Epithelial cell of esophagus (primary cell): ENCODE measurements around the gene RAP1GAP2.

Experiments
- DNase-seq: peaks from one replicate; pipeline ENCODE4 v3.0.0; 2010; ENCODE audit warnings: low read depth
- H3K4me3 ChIP-seq: 2 replicates; pipeline ENCODE4 v1.5.1; 2011; ENCODE audit warnings: mild to moderate bottlenecking, low read length, control low read depth
- TF ChIP-seq, protein P1 (sequence below): IDR thresholded peaks from 2 replicates; pipeline ENCODE4 v1.5.1; 2011; ENCODE audit warnings: low read depth, mild to moderate bottlenecking, low read length, control low read depth, inconsistent platforms; ENCODE audit not compliant: insufficient read depth; ENCODE audit errors: missing control alignments

Gene RAP1GAP2

GRCh38 chr17:2758870-2759269 is 37.4 kb upstream of the RAP1GAP2 start:
- TF ChIP-seq, protein P1, sequence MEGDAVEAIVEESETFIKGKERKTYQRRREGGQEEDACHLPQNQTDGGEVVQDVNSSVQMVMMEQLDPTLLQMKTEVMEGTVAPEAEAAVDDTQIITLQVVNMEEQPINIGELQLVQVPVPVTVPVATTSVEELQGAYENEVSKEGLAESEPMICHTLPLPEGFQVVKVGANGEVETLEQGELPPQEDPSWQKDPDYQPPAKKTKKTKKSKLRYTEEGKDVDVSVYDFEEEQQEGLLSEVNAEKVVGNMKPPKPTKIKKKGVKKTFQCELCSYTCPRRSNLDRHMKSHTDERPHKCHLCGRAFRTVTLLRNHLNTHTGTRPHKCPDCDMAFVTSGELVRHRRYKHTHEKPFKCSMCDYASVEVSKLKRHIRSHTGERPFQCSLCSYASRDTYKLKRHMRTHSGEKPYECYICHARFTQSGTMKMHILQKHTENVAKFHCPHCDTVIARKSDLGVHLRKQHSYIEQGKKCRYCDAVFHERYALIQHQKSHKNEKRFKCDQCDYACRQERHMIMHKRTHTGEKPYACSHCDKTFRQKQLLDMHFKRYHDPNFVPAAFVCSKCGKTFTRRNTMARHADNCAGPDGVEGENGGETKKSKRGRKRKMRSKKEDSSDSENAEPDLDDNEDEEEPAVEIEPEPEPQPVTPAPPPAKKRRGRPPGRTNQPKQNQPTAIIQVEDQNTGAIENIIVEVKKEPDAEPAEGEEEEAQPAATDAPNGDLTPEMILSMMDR, result no peak
- DNase-seq, result no peak
- no peak overlapping the region for H3K4me3 ChIP-seq

DNA sequence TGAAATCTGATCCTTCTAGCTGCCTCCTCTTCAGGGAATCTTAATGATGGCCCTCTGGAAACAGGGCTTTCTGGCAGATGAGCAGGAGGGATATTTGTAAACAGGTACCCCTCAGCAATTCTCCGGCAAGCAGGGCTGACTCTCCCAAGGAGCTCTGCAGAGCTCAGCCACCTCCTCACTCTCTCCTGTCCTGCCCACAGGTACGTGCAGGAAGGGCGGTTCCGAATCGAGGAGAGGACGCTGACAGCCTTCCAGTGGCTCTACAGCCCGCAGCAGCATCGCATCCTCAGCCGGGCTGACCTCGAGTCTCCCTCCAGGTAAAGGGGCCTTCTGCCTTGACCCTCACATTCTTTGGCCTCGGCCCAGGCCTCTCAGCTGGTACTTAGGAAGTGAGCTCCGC is 26.1 kb upstream of the RAP1GAP2 start:
- TF ChIP-seq, protein P1, result no peak
- DNase-seq, result no peak
- H3K4me3 ChIP-seq, result no peak overlapping the region

DNA sequence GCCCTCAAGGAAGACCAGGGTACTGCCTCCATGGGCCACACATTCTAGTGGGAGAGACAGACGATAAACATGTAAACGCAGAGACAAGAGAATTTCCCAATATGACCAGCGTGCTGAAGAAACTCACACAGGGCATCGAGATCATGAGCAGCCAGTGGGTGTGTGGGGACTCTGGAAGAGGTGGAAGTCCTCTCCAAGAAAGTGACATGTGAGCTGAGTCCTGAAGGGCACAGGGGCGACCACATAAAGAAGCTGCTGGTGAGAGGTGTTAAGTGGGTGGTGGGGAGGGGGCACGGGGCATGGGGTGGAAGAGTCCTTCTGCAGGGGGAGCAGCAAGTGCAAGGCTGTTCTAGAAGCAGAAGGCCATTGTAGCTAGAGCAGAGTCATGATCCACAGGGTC is 21.0 kb upstream of the RAP1GAP2 start:
- no peak for DNase-seq
- TF ChIP-seq, protein P1, result no peak
- no peak overlapping the region for H3K4me3 ChIP-seq

- DNase-seq, result peak; percentile 13
- H3K4me3 ChIP-seq, result peak overlapping the region; percentile 16
- TF ChIP-seq, protein P1, result no peak
These were observed 19.5 kb upstream of the RAP1GAP2 start for GRCh38 chr17:2776589-2777241.

DNA sequence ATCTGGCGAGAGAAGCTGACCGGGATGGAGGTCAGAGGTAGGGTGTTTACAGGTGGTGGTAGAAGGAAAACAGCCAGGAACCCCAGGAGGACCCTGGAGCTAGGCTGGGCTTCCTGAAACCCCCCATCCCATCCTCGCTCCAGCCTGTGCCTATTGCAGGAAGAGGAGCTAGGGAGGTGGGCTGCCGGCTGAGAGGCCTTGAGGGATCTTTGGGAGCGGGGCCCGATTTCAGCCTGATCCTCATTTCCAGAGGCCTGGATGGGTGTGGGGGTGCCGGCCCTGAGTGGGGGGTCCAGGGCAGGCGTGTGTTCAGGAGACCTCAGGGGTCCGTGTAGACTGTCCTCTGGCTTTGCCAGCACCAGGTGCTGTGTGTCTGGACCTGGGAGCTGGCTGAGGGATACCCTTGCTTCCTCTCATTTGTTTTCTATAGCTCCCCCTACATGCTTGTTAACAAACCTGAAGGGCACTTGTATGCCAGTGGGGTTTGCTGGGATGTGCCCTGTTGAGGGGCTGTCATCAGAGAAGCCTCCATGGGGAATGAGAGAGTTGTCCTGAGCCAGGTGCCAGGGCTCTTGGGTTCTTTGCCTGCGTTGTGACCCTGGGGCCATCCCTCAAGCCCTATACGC is 18.9 kb upstream of the RAP1GAP2 start:
- DNase-seq, result no peak
- TF ChIP-seq, protein P1, result no peak
- no peak overlapping the region for H3K4me3 ChIP-seq

- no peak overlapping the region for H3K4me3 ChIP-seq
- no peak for DNase-seq
- TF ChIP-seq, protein P1, result no peak
These were observed 17.7 kb upstream of the RAP1GAP2 start for GRCh38 chr17:2778489-2778888.

- DNase-seq, result no peak
- TF ChIP-seq, protein P1, result no peak
- H3K4me3 ChIP-seq, result no peak overlapping the region
These were observed 16.7 kb upstream of the RAP1GAP2 start for GRCh38 chr17:2779545-2779944.
